NK-92 (cell line): ENCODE data around the gene APOL3.
"Not testable (repeated sequence)": the region's sequence is repeated elsewhere in the genome, so short reads cannot be mapped to it uniquely, and the experiment has no call there.

Source experiments
- DNase-seq: peaks from one replicate; lab custom pipeline; 2025; ENCODE audit not compliant: unreplicated experiment; lab: John Stamatoyannopoulos, UW

Gene APOL3

GRCh38 chr22:36162127-36163034 is 1.8 kb upstream of the APOL3 start:
- no peak for DNase-seq

- not testable (repeated sequence) for DNase-seq
These were observed 1.2 kb upstream of the APOL3 start for GRCh38 chr22:36161793-36162126.

GRCh38 chr22:36156515-36157419 is 3.8 kb downstream of the APOL3 start:
- no peak for DNase-seq

- DNase-seq: no peak
These were observed 4.4 kb downstream of the APOL3 start for GRCh38 chr22:36156119-36156514.

- DNase-seq: no peak
These were observed 4.9 kb downstream of the APOL3 start for GRCh38 chr22:36155702-36156101.

- DNase-seq: no peak
These were observed 6.1 kb downstream of the APOL3 start for GRCh38 chr22:36154423-36154945.

- no peak for DNase-seq
These were observed 6.8 kb downstream of the APOL3 start for GRCh38 chr22:36153501-36154422.

- DNase-seq: not testable (repeated sequence)
These were observed 7.7 kb downstream of the APOL3 start for GRCh38 chr22:36152821-36153220.

- DNase-seq: no peak
These were observed 8.5 kb downstream of the APOL3 start for GRCh38 chr22:36152088-36152487.

- no peak for DNase-seq
These were observed 9.5 kb downstream of the APOL3 start for GRCh38 chr22:36151006-36151595.

GRCh38 chr22:36149441-36149840 is 11.1 kb downstream of the APOL3 start:
- no peak for DNase-seq

- no peak for DNase-seq
These were observed 12.1 kb downstream of the APOL3 start for GRCh38 chr22:36148411-36148810.

- DNase-seq: no peak
These were observed 13.3 kb downstream of the APOL3 start for GRCh38 chr22:36147196-36147791.

GRCh38 chr22:36145881-36146280 is 14.7 kb downstream of the APOL3 start:
- no peak for DNase-seq

GRCh38 chr22:36144886-36145541 is 15.5 kb downstream of the APOL3 start:
- DNase-seq: no peak

- no peak for DNase-seq
These were observed 16.6 kb downstream of the APOL3 start for GRCh38 chr22:36143956-36144355.

GRCh38 chr22:36143066-36143815 is 17.3 kb downstream of the APOL3 start:
- no peak for DNase-seq

GRCh38 chr22:36141481-36141880 is 19.1 kb downstream of the APOL3 start:
- no peak for DNase-seq

GRCh38 chr22:36138709-36139108 is 21.8 kb downstream of the APOL3 start:
- DNase-seq: not testable (repeated sequence)
